H9 (cell line): ENCODE measurements around the gene GRK1. TPM values are rescaled to one million over a fixed set of nuclear protein-coding genes. Genes with fewer than 3 reads are reported as not detected.
"Not testable (repeated sequence)": the region's sequence is repeated elsewhere in the genome, so short reads cannot be mapped to it uniquely, and the experiment has no call there.

ENCODE experiments used
- DNase-seq: peaks from one replicate; pipeline ENCODE4 v3.0.0-alpha.2; 2017
- H2AFZ ChIP-seq: one replicate; pipeline ENCODE4 v1.6.1; 2013; ENCODE audit warnings: mild to moderate bottlenecking, low read length, control low read depth, moderate library complexity
- H2AK5ac ChIP-seq: 2 replicates; pipeline ENCODE4 v1.6.1; 2013; ENCODE audit warnings: low read length, control low read depth, mixed read lengths; ENCODE audit not compliant: insufficient read length
- H2BK120ac ChIP-seq: one replicate; pipeline ENCODE4 v1.6.1; 2013; ENCODE audit warnings: low read depth, mild to moderate bottlenecking, low read length, control low read depth, inconsistent platforms; ENCODE audit not compliant: poor library complexity, severe bottlenecking
- H2BK12ac ChIP-seq: 2 replicates; pipeline ENCODE4 v1.6.1; 2013; ENCODE audit warnings: low read length, control low read depth, mixed read lengths, low read depth; ENCODE audit not compliant: insufficient read length
- H2BK15ac ChIP-seq: 2 replicates; pipeline ENCODE4 v1.6.1; 2013; ENCODE audit warnings: low read depth, low read length, control low read depth
- H2BK20ac ChIP-seq: one replicate; pipeline ENCODE4 v1.6.1; 2013; ENCODE audit warnings: low read depth, mild to moderate bottlenecking, low read length, control low read depth, inconsistent platforms; ENCODE audit not compliant: poor library complexity, severe bottlenecking
- H2BK5ac ChIP-seq: 2 replicates; pipeline ENCODE4 v1.6.1; 2013; ENCODE audit warnings: low read length, control low read depth, mixed read lengths; ENCODE audit not compliant: insufficient read length
- H3K14ac ChIP-seq: 2 replicates; pipeline ENCODE4 v1.6.1; 2013; ENCODE audit warnings: low read length, control low read depth; ENCODE audit not compliant: insufficient read depth
- H3K18ac ChIP-seq: 2 replicates; pipeline ENCODE4 v1.6.1; 2013; ENCODE audit warnings: low read depth, mild to moderate bottlenecking, mixed read lengths, low read length, control low read depth; ENCODE audit not compliant: insufficient read length
- H3K23ac ChIP-seq: 2 replicates; pipeline ENCODE4 v1.6.1; 2013; ENCODE audit warnings: low read length, control low read depth, mixed read lengths, low read depth; ENCODE audit not compliant: insufficient read length
- H3K23me2 ChIP-seq: 2 replicates; pipeline ENCODE4 v1.6.1; 2013; ENCODE audit warnings: low read depth, mild to moderate bottlenecking, mixed read lengths, low read length, control low read depth; ENCODE audit not compliant: insufficient read length, poor library complexity, severe bottlenecking
- H3K27ac ChIP-seq: 2 replicates; pipeline ENCODE4 v1.5.1; 2013; ENCODE audit warnings: low read length, control low read depth, mixed read lengths, low read depth; ENCODE audit not compliant: insufficient read length
- H3K27me3 ChIP-seq: 2 replicates; pipeline ENCODE4 v1.6.1; 2013; ENCODE audit warnings: low read length, control low read depth, inconsistent platforms; ENCODE audit not compliant: insufficient read depth
- H3K4ac ChIP-seq: 2 replicates; pipeline ENCODE4 v1.6.1; 2013; ENCODE audit warnings: low read depth, mild to moderate bottlenecking, control low read depth, inconsistent platforms, low read length, moderate library complexity
- H3K4me1 ChIP-seq: 2 replicates; pipeline ENCODE4 v1.6.1; 2013; ENCODE audit warnings: low read length, control low read depth, inconsistent platforms; ENCODE audit not compliant: insufficient read depth
- H3K4me2 ChIP-seq: 2 replicates; pipeline ENCODE4 v1.6.1; 2013; ENCODE audit warnings: low read length, control low read depth, mixed read lengths; ENCODE audit not compliant: insufficient read length, insufficient read depth
- H3K56ac ChIP-seq: 2 replicates; pipeline ENCODE4 v1.6.1; 2013; ENCODE audit warnings: low read depth, mild to moderate bottlenecking, mixed read lengths, low read length, control low read depth; ENCODE audit not compliant: insufficient read length
- H3K79me1 ChIP-seq: 2 replicates; pipeline ENCODE4 v1.6.1; 2013; ENCODE audit warnings: low read depth, mild to moderate bottlenecking, moderate library complexity, low read length, control low read depth, inconsistent platforms; ENCODE audit not compliant: insufficient read depth, poor library complexity, severe bottlenecking
- H3K79me2 ChIP-seq: 2 replicates; pipeline ENCODE4 v1.6.1; 2013; ENCODE audit warnings: low read length, control low read depth, inconsistent platforms; ENCODE audit not compliant: insufficient read depth
- H3K9ac ChIP-seq: 2 replicates; pipeline ENCODE4 v1.6.1; 2013; ENCODE audit warnings: low read length, control low read depth, mixed read lengths; ENCODE audit not compliant: insufficient read length; ENCODE audit errors: extremely low read depth
- H3K9me3 ChIP-seq: one replicate; pipeline ENCODE4 v1.6.1; 2013; ENCODE audit warnings: low read depth, low read length, inconsistent platforms; ENCODE audit not compliant: control insufficient read depth
- H3T11ph ChIP-seq: one replicate; pipeline ENCODE4 v1.6.1; 2013; ENCODE audit warnings: mild to moderate bottlenecking, low read length, control low read depth, inconsistent platforms
- H4K20me1 ChIP-seq: one replicate; pipeline ENCODE4 v1.6.1; 2013; ENCODE audit not compliant: control insufficient read depth, insufficient read length, insufficient read depth
- H4K5ac ChIP-seq: 2 replicates; pipeline ENCODE4 v1.6.1; 2013; ENCODE audit warnings: low read depth, mild to moderate bottlenecking, mixed read lengths, low read length, control low read depth; ENCODE audit not compliant: insufficient read length
- H4K8ac ChIP-seq: replicated peaks from 2 replicates; pipeline ENCODE4 v1.6.1; 2013; ENCODE audit warnings: low read length, control low read depth, mixed read lengths, low read depth; ENCODE audit not compliant: insufficient read length
- H4K91ac ChIP-seq: 2 replicates; pipeline ENCODE4 v1.6.1; 2013; ENCODE audit warnings: low read depth, mild to moderate bottlenecking, moderate library complexity, mixed read lengths, low read length, control low read depth; ENCODE audit not compliant: insufficient read length
- H3K27ac Mint-ChIP-seq, 3 experiments: 2 replicates in 2 of 3; 3 replicates in 1 of 3; pipeline ENCODE4 v1.8.0; 2020 to 2021; ENCODE audit warnings: mixed read lengths in 3 of 3, mild to moderate bottlenecking in 1 of 3, moderate library complexity in 1 of 3
- H3K27me3 Mint-ChIP-seq: 2 replicates; pipeline ENCODE4 v1.8.0; 2021; ENCODE audit warnings: low read depth, mild to moderate bottlenecking, moderate library complexity, mixed read lengths
- H3K36me3 Mint-ChIP-seq, 3 experiments: 2 replicates in 2 of 3; 3 replicates in 1 of 3; pipeline ENCODE4 v1.8.0; 2020 to 2021; ENCODE audit warnings: low read depth in 3 of 3, mixed read lengths in 3 of 3; ENCODE audit not compliant: insufficient read depth in 1 of 3
- H3K4me1 Mint-ChIP-seq, 2 experiments: 2 replicates each; pipeline ENCODE4 v1.8.0; 2020; ENCODE audit warnings: mixed read lengths in 2 of 2
- H3K4me3 Mint-ChIP-seq, 2 experiments: 2 replicates in 1 of 2; 3 replicates in 1 of 2; pipeline ENCODE4 v1.8.0; 2020 to 2021; ENCODE audit warnings: mild to moderate bottlenecking in 2 of 2, mixed read lengths in 2 of 2, moderate library complexity in 1 of 2
- H3K9me3 Mint-ChIP-seq, 2 experiments: 2 replicates in 1 of 2; 3 replicates in 1 of 2; pipeline ENCODE4 v1.8.0; 2020; ENCODE audit warnings: mild to moderate bottlenecking in 2 of 2, mixed read lengths in 2 of 2, moderate library complexity in 1 of 2
- CTCF ChIP-seq: fragments of 200-600 bp; sonication (generic); conservative IDR thresholded peaks from 3 replicates; pipeline ENCODE4 v1.8.0; 2021; ENCODE audit warnings: antibody characterized with exemption, mild to moderate bottlenecking
- WGBS: extraction: QIAGEN DNeasy Blood & Tissue Kit; methylation state at CpG from one replicate; pipeline ENCODE4 v1.1.7; 2013; ENCODE audit warnings: missing lambda C conversion rate, low lambda C conversion rate, mixed read lengths; ENCODE audit not compliant: insufficient read length; ENCODE audit errors: extremely low coverage; 5-methylcytosine and 5-hydroxymethylcytosine counted together
- total RNA-seq: library from RNA; stranded (reverse); gene quantifications from 2 replicates; pipeline ENCODE4 v1.2.1, GENCODE V29; 2021

Gene GRK1
- total RNA-seq, 1 experiment from 2014 or later: 0.31 TPM

- no peaks in the 10 kb centered on the region; a peak in 1 of 5 replicates for H3K9me3 Mint-ChIP-seq
These were observed 78.0 kb downstream of the GRK1 start for GRCh38 chr13:113745059-113745458.

GRCh38 chr13:113745500-113746142 lies 78.6 kb downstream of the GRK1 start:
- H3K4me2 ChIP-seq, H4K8ac ChIP-seq, H3K23me2 ChIP-seq, H3K23ac ChIP-seq, H3K56ac ChIP-seq, H2AK5ac ChIP-seq, H4K5ac ChIP-seq, H3K27me3 ChIP-seq, H3K4ac ChIP-seq, H4K20me1 ChIP-seq, H3K9me3 Mint-ChIP-seq, H4K91ac ChIP-seq, H2BK15ac ChIP-seq, H3K27ac ChIP-seq, H2BK120ac ChIP-seq, H2BK12ac ChIP-seq, H2AFZ ChIP-seq, H3K9ac ChIP-seq, H3K27me3 Mint-ChIP-seq, H3K79me1 ChIP-seq, H3K79me2 ChIP-seq, H3K18ac ChIP-seq, H3K9me3 ChIP-seq, H3K4me3 Mint-ChIP-seq, H3K14ac ChIP-seq, H3K36me3 Mint-ChIP-seq, DNase-seq, H2BK20ac ChIP-seq, H3K27ac Mint-ChIP-seq, H3T11ph ChIP-seq, H3K4me1 ChIP-seq, H2BK5ac ChIP-seq: not testable (repeated sequence)
- no CpG with 5 or more reads among the region's 24 CpGs for WGBS
- peaks cover 16 to 31% of the 10 kb centered on the region in 2 experiments for H3K4me1 Mint-ChIP-seq

More at GRCh38 chr13:113745059-113745458, 78.0 kb downstream of the GRK1 start:
- no peak for TF ChIP-seq CTCF
- Histone ChIP-seq H3K23ac (no peak overlapping the region), H4K5ac (no peak overlapping the region), H3K56ac (no peak overlapping the region), H3K9me3 (no peaks in the 10 kb centered on the region), H3K18ac (no peak overlapping the region), H2BK15ac (no peak overlapping the region), H2BK5ac (no peak overlapping the region), H2BK120ac (no peak overlapping the region), H3T11ph (no peak overlapping the region), H2BK20ac (no peak overlapping the region), H3K9ac (no peak overlapping the region), H4K91ac (no peak overlapping the region), H3K79me1 (no peaks in the 10 kb centered on the region), H2AK5ac (no peak overlapping the region), H3K14ac (no peak overlapping the region), H3K27ac (no peak overlapping the region), H3K23me2 (no peaks in the 10 kb centered on the region), H3K27me3 (no peaks in the 10 kb centered on the region), H3K79me2 (no peaks in the 10 kb centered on the region), H4K20me1 (no peaks in the 10 kb centered on the region), H3K4me2 (no peak overlapping the region), H3K4ac (no peak overlapping the region), H3K4me1 (no peaks in the 10 kb centered on the region), H2BK12ac (no peak overlapping the region), H2AFZ (no peak overlapping the region), H4K8ac (no peak overlapping the region)
- Mint-ChIP-seq H3K4me3 (no peak overlapping the region), H3K36me3 (no peaks in the 10 kb centered on the region), H3K4me1 (peaks cover 16 to 34% of the 10 kb centered on the region in 2 experiments), H3K27ac (no peak overlapping the region; a peak in 1 of 7 replicates), H3K27me3 (no peaks in the 10 kb centered on the region; the same call in 1 of the 2 replicates)
- DNase-seq: no peak
- no CpG with 5 or more reads among the region's 9 CpGs for WGBS
